Liver (tissue), 3 donors: ENCODE measurements around the gene C11orf21.

Experiments
- JUND ChIP-seq, 2 donors: IDR thresholded peaks; 2 replicates each; pipeline ENCODE4 v1.6.1; 2016; ENCODE audit warnings: antibody characterized with exemption in 2 of 2
- NR2F2 ChIP-seq: IDR thresholded peaks from 2 replicates; pipeline ENCODE4 v1.6.1; 2016; ENCODE audit warnings: antibody characterized with exemption
- RAD21 ChIP-seq, 2 donors: IDR thresholded peaks; 2 replicates each; pipeline ENCODE4 v1.6.1; 2016; ENCODE audit warnings: antibody characterized with exemption in 2 of 2, mild to moderate bottlenecking in 2 of 2
- TAF1 ChIP-seq: conservative IDR thresholded peaks from 2 replicates; pipeline ENCODE4 v1.6.1; 2016; ENCODE audit warnings: antibody characterized with exemption, mild to moderate bottlenecking
- TF ChIP-seq, protein P1 (sequence below): fragments of 150-350 bp; IDR thresholded peaks from 2 replicates; pipeline ENCODE4 v1.5.1; 2017; ENCODE audit warnings: improper control_type of control experiment, low read depth, low read length; ENCODE audit not compliant: missing input control
- donor health status: healthy.
- donor health status: healthy.

- TF ChIP-seq NR2F2 = no peak
- TF ChIP-seq, protein P1, sequence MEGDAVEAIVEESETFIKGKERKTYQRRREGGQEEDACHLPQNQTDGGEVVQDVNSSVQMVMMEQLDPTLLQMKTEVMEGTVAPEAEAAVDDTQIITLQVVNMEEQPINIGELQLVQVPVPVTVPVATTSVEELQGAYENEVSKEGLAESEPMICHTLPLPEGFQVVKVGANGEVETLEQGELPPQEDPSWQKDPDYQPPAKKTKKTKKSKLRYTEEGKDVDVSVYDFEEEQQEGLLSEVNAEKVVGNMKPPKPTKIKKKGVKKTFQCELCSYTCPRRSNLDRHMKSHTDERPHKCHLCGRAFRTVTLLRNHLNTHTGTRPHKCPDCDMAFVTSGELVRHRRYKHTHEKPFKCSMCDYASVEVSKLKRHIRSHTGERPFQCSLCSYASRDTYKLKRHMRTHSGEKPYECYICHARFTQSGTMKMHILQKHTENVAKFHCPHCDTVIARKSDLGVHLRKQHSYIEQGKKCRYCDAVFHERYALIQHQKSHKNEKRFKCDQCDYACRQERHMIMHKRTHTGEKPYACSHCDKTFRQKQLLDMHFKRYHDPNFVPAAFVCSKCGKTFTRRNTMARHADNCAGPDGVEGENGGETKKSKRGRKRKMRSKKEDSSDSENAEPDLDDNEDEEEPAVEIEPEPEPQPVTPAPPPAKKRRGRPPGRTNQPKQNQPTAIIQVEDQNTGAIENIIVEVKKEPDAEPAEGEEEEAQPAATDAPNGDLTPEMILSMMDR = no peak
- TF ChIP-seq JUND (IDR thresholded peaks at IDR 0.05) = no peak
- TF ChIP-seq RAD21 (IDR thresholded peaks at IDR 0.05) = no peak
- no peak for TF ChIP-seq TAF1
These were observed 41.7 kb downstream of the C11orf21 start for GRCh38 chr11:2259897-2260451.
